ENCODE measurements around the gene ASH1L.
"Not testable (repeated sequence)": the region's sequence is repeated elsewhere in the genome, so short reads cannot be mapped to it uniquely, and the experiment has no call there.

Gene ASH1L

DNA sequence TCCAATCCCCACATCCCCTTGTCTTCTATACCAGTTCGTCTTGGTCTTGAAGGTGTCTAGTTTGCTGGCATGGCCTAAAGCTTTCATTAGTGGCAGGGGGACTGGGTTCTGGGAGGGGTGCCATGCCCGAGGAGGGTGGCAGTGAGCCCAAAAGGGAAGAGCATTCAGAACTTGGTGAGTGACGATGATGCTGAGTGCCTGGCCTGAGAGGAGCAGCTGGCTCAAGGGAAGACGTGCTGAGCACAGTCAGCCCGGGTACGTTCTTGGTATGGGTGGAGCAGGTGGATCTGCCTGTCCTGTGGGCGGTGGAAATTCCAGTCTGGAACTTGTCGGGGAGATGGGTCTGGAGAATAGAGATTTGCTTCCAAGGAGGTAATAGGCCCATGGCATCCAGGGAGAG lies 249.3 kb downstream of the ASH1L start:
- no peak for DNase-seq (ENCODE audit: extremely low read depth in 1 of 2, low read depth in 1 of 2)

DNA sequence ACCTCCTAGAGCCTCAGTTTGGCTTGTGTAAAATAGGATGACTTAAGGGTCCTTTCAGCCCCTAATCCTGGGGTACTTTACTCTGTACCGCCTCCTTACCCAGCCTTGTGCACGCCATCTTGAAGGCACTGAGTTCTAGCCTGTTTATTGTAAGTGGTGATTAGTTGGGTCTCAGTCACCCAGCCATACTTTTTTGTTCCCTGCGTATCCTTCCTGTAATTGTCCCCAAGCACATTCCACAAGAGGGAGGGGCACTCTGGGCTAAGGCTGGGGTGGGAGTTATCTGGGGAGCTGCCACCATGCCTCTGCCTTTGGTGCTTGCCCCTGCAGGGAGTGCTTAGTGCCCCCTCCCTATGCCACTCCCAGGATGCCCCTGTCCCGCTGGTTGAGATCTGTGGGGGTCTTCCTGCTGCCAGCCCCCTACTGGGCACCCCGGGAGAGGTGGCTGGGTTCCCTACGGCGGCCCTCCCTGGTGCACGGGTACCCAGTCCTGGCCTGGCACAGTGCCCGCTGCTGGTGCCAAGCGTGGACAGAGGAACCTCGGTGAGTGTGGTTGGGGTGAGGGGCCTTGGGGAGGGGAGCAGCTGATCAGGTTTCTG lies 253.1 kb downstream of the ASH1L start:
- DNase-seq (ENCODE audit: extremely low read depth in 1 of 2, low read depth in 1 of 2): no peak

DNA sequence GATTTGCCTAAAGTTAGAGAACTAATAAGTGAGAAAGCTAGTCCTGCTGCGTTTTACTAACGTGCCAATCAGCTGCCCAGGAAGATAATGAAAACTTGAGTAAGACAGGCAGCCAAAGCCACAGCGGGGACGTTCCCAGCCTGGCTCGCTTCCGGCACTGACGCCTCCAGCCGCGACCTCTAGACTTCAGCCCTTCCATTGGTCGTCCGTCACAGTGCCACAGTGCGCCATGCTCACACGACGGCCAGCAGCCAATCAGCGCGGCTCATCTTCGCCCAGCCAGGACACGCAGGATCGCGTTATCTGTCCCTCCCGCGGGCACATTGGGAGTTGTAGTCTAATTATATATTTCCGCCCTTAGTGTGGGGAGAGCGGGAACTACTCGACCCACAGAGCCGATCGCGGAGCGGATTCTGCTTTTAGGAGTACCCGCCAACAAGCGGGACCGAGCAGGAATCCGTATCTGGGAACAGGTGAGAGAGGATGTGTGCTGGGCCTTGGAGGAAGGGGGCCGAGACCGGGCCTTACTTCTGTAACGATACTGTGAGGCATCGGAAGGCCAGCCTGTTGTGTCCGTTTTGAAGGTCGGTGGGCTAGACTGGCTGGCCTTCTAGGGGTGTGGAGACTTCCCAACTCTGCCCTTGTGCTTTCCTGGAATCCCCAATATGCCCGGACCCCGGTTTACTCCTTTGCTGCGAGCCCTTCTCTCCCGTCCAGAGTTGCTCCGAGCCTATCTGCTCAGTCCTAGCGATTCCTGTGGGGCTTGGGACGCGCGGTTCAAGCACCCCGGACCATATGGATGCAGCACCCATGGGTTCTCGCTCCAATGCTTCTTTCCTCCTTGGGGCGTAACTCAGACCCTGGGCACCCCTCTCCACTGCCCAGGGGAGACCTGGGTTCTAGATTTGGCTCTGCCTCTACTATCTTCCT lies 253.8 kb downstream of the ASH1L start, which contains the start of gene FDPS:
Gene FDPS, plus strand, starts transcription at position 374 of the 930 bp plus-strand sequence. CDS start 924 bp downstream, outside the sequence.
- DNase-seq (ENCODE audit: extremely low read depth in 1 of 2, low read depth in 1 of 2): peak; percentile 92 to 95

DNA sequence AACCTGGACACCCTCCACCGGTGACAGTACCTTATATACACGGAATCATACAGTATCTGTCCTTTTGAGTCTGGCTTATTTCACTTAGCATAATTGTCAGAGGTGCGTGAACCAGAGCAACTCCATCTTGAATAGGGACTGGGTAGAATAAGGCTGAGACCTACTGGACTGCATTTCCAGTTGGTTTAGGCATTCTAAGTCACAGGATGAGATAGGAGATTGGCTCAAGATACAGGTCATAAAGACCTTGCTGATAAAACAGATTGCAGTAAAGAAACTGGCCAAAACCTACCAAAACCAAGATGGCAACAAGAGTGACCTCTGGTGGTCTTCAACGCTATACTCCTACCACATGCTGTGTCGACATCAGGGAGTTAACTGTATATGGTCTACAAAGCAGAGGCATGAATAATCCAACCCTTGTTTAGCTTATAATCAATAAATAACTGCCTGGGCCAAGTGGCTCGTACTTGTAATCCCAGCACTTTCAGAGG lies 255.3 kb downstream of the ASH1L start:
- DNase-seq (ENCODE audit: extremely low read depth in 1 of 2, low read depth in 1 of 2): no peak

DNA sequence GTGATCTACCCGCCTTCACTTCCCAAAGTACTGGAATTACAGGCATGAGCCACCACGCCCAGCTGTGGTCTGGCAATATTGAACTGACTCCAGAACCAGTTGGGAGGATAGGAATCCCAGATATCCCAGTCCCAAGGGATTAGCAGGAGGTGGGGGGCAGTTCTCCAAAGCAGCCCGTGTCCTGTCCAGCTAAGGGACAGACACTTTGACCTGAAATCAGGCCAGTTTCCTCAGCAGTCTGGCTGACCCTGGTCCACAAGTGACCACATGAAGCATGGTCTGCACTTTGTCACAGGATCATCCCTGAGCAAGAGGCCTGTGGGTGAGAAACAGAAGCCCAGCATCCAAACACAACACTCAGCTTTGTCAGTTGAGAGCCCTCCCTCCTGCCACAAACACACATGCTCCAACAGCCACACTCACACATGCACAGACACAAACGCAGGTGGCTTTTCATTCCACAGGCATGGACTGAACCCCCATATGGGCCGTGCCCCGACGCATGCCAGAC lies 256.7 kb downstream of the ASH1L start:
- DNase-seq (ENCODE audit: extremely low read depth in 1 of 2, low read depth in 1 of 2): no peak

DNA sequence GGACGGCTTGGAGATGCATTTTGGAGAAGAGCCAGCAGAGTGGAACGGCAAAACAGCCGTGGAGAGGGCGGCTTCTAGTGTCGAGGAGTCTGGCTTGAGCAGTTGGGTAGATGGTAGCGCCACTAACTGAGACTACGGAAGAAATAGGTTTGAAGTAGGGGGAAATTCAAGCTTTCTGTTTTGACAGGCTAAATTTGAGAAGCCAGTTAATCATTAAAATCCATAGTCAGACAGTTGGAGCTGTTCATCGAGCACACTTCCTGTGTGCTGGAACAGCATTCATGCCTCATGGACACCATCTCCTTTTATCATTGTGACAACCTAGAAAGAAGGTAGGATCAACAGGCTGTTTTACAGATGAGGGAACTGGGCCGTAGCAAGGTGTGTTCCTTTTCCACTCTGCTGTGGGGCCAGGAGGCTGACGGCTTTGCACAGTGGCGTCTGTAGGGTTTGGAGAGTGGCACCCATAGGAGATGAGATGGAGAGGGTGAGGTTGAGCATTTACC lies 258.0 kb downstream of the ASH1L start:
- no peak for DNase-seq (ENCODE audit: extremely low read depth in 1 of 2, low read depth in 1 of 2)

DNA sequence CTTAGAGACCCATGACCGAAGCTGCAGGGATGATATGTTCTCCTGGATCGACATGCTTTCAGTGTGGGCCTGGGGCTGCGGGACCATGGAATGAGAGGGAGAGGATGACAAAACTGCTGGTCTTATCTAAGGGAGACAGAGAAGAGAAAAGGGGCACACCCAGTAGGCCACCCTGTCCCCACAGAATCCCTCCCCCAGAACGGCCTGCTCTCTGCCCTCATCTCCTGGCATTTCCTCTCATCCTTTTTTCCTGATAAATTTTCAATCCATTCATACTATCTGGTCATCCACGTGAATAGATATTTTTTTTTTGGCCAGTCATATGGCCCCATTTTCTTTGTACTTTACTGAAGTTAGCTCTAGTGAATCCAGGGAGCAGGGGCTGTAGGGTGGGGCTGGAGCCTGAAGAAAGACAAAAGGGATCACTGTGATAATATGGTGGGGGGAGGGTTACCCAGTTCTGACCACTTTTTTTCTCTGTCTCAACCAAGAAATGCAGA lies 261.2 kb downstream of the ASH1L start, which contains the start of gene PKLR:
Gene PKLR, minus strand, starts transcription at position 97 of the 500 bp plus-strand sequence. Its CDS starts 43 bp downstream, at position 54.
- DNase-seq (ENCODE audit: extremely low read depth in 1 of 2, low read depth in 1 of 2): no peak

DNA sequence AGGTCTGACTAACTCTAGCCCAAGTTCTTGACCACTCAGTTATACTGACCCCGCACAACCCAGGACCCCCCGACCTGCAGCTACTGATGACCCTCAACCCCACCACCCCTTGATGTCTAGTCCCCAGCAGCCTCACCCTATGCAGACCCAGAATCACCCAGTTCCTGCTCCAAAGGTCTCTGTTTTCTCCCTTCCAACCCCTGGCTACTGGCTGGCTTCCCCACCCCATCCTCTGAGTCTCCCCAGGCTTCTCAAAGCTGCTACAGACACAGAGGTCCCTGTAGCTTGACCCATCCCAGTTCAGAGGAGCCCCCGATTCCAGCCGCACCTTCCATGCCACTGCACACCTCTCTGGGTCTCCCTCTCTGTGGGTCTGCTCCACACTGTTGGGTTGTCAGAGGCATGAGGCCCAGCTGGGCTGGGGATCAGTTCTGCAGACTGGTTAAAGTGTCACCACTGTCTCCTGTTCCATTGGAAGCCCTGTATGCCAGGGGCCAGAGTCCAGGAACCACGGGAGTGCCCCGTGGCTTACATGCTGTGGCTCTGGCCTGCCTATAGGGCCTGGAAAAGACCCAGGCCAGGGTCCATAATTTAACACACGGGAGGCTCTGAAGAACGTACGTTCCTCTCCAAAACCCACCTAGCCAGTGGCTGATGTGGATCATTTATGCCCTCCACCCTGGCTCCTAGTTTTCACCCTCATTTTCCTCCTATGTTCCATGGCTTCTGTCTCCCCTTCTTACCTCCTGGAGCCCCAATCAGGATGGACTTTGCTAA lies 261.9 kb downstream of the ASH1L start:
- DNase-seq (ENCODE audit: extremely low read depth in 1 of 2, low read depth in 1 of 2): no peak

DNA sequence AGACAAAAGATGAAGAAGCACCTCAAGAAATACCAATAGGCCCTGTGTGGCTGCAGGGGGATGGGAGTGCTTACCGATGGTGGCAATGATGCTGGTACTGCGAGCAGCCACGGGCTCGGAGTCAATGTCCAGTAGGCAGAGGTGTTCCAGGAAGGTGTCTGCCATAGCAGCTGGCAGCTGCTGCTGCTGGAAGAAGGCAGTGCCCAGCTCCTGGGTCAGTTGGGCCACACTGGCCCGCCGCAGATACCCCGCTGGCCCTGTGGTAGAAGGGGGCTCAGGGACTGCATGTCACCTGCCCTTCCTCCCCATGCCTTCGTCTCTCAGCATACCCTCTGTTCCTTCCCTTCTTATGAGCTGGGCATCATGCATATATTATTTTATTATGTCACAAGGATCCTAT lies 262.6 kb downstream of the ASH1L start:
- no peak for DNase-seq (ENCODE audit: extremely low read depth in 1 of 2, low read depth in 1 of 2)

DNA sequence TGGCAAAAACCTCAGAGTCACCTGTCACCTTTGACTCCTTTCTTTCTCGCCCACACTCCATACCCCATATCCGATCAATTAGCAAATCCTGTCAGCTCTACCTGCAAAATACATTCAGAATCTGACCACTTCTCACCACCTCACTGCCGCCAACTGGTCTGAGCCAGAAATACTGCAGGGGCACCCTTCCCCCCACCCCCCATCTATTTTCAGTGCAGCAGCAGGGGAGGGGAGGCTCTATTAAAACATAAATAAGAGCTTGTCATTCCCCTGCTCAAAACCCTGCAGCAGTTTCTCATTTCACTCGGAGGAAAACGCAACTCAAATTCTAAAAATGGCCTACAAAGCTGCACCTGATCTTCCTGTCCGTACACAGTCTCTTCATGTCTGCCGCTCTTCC lies 265.2 kb downstream of the ASH1L start:
- DNase-seq (ENCODE audit: extremely low read depth in 1 of 2, low read depth in 1 of 2): no peak

DNA sequence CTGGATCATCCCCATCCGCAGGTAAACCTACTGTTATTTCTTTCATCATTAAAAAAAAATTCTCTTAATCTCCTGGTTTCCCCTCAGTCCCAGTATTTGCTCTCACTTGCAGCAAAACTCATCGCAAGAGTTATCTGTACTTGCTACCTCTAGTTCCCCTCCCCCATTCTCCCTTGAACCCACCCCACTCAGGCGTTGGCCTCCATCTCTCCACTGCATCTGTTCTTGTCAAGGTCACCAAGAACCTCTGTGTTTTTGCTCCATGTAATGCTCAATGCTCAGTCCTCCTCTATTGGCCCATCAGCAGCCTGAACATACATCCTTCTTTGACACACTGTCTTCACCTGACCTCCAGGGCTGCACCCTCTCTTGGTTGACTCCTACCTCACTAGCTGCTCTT lies 265.9 kb downstream of the ASH1L start:
- DNase-seq (ENCODE audit: extremely low read depth in 1 of 2, low read depth in 1 of 2): no peak

DNA sequence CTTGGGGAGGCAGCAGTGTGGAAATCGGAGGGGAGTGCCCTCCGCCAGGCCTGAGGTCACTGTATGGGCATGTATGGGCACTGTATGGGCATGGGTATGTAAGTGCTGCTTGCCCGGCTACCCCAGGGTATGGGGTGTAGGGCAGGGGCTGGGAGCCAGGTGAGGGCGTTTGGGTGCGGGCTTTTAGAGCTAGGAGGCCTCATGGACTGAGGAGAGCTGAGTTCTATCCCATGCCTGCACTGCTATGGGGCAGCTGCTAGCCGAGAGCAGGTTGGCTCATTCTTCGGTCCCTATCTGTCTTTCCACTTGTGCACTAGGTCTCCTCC lies 266.7 kb downstream of the ASH1L start:
- DNase-seq (ENCODE audit: extremely low read depth in 1 of 2, low read depth in 1 of 2): no peak

DNA sequence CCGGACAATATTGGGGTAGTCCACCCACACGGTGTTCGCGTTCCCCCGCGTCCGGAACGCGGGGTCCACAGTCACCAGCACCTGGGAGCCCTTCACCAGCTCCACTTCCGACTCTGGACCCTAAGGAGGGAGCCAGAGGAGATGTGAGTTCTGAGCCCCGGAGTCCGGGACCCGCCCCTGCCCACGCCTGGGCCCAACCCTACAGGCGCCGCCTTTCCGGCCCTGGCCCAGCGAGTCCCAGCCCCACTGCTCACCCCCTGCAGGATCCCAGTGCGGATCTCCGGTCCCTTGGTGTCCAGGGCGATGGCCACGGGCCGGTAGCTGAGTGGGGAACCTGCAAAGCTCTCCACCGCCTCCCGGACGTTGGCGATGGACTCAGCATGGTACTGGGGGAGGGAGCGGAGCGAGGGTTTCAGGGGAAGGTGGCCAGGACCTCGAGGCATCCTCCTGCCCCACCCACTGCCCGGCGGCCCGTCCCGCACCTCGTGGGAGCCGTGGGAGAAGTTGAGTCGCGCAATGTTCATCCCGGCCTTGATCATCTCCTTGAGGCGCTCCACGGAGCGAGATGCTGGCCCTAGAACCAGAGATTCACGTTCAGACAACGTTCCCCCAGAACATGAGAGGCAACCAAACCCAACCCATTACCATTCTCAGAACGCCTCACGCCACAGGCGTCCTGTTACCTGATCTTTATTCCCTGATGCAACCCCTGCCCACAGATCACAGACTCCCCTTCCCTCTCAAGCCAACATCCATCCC lies 267.2 kb downstream of the ASH1L start:
- DNase-seq (ENCODE audit: extremely low read depth in 1 of 2, low read depth in 1 of 2): no peak

DNA sequence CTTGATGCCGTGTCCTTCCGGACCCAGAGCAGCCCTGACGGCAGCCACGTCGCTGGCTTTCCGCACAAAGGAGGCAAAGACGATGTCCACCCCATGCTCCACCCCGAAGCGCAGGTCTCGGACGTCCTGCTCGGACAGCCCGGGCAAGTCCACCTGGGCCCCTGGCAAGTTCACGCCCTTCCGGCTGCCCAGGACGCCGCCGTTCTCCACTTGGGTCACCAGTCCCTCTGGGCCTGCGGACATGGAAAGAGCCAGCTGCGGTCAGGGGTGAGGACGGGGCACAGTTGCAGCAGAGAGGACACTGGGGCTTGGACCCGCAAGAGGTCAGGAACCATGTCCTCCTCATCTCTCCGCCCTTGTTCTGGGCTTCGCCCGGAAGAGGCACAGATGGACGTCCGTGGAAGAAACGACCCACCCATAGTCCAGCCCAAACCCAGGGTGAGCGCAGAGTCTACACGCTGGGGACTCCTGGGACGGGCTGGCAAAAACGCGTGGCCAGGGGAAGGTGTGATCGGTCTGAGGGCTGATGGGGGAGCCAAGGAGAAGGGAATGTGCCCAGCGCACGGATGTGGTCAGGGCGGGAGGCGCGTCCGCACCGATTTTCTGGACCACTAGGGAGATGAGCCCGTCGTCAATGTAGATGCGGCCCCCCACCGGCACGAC lies 268.0 kb downstream of the ASH1L start:
- DNase-seq (ENCODE audit: extremely low read depth in 1 of 2, low read depth in 1 of 2): no peak

DNA sequence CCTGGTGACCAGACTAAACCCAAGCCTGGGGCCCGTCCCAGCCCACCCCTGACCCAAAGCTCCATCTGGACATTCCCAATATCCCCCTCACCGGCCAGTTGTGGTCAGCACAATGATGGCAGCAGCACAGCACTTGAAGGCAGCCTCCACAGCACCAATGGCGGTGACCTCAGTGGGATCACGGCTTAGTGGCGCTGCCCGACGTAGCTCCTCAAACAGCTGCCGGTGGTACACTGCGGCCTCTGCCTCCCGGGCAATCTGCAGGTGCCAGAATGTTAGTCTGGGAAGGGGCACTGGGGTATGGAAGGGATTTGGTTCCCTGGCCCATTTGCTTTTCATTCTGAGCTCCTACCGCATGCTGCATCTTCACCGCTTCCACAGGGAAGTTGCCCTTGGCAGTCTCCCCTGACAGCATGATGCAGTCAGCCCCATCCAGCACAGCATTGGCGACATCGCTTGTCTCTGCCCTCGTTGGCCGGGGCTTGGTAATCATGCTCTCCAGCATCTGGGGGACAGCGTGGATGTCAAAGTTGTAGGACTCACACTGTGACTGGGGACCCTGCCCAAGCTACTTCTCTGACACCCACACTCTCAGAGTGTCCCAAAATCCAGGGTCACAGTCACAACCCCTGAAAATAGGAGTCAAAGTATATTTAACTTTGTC lies 269.4 kb downstream of the ASH1L start:
- DNase-seq (ENCODE audit: extremely low read depth in 1 of 2, low read depth in 1 of 2): no peak

DNA sequence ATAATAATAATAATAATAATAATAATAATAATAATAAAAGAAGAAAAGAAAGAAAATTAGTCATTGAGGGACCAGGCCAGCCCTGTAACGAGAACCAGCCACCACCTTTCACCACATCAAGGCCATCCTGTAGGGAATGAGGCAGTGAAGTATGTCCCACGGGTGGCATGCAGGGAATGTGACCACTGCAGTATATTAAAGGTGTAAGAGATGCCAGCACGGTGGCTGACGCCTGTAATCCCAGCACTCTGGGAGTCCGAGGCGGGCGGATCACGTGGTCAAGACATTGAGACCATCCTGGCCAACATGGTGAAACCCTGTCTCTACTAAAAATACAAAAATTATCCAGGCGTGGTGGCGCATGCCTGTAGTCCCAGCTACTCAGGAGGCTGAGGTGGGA lies 271.6 kb downstream of the ASH1L start:
- not testable (repeated sequence) for DNase-seq (ENCODE audit: extremely low read depth in 1 of 2, low read depth in 1 of 2)

DNA sequence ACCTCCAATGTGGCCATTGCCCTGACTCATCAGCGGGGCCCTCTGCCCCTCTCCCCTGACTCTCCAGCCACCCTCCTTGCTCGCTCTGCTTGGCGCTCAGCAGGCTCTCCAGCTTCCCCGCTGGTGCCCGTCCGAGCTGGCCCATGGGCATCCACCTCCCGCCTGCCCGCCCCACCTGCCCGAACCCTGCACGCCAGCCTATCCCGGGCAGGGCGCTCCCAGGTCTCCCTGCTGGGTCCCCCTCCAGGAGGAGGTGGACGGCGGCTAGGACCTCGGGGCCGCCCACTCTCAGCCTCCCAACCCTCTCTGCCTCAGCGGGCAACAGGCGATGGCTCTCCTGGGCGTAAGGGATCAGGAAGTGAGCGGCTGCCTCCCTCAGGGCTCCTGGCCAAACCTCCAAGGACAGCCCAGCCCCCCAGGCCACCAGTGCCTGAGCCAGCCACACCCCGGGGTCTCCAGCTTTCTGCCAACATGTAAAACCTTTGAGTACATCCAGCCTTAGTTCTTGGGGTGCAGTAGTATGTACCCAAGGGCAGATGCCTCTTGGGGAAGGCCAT lies 274.5 kb downstream of the ASH1L start:
- DNase-seq (ENCODE audit: extremely low read depth in 1 of 2, low read depth in 1 of 2): no peak

DNA sequence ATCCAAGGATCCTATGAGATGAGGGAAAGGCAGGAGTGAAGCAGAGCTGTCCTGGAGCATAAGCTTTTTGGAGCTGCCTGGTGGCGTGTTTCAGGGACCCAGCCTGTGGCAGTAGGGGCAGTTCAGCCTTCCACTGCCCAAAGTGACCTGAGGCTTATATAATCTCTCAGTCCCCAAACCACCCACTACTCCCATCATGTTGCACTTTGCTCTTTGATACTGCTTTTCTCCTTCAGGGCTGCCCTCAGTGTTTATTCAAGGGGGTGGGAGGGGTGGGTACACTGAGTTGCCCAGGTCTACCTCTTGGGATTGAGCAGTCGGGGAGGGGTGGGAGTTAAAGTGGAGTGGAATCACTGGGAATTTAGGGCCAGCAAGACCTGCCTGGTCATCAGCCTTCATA lies 276.1 kb downstream of the ASH1L start:
- no peak for DNase-seq (ENCODE audit: extremely low read depth in 1 of 2, low read depth in 1 of 2)

DNA sequence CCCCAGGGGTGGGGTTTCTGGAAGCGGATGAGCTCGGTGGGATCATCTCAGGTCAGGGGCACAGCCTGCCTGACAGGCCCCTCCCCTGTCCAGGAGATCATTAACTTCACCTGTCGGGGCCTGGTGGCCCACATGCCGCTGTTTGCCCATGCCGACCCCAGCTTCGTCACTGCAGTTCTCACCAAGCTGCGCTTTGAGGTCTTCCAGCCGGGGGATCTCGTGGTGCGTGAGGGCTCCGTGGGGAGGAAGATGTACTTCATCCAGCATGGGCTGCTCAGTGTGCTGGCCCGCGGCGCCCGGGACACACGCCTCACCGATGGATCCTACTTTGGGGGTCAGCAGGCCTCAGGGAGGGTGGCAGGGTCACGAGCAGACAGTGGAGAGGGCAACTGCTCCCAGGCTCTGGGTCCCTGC lies 277.0 kb downstream of the ASH1L start:
- DNase-seq (ENCODE audit: extremely low read depth in 1 of 2, low read depth in 1 of 2): no peak

Measured in activated CD8-positive, alpha-beta memory T cell treated with anti-CD3 and anti-CD28 coated beads for 1 hour (primary cell).